GM04504 (cell line): ENCODE measurements around the gene UBE4A.

ENCODE experiments used
- DNase-seq: peaks from one replicate; pipeline ENCODE4 v3.0.0-alpha.2; 2012; ENCODE audit warnings: low read depth

Gene UBE4A

GRCh38 chr11:118341815-118342489 is 17.4 kb upstream of the UBE4A start:
- no peak for DNase-seq

- DNase-seq: no peak
Measured at GRCh38 chr11:118342503-118343161, 16.8 kb upstream of the UBE4A start, which contains the start of gene CD3D. CD3D (minus strand) TSS chr11:118342705; CDS start chr11:118342607, 98 bp downstream.

- DNase-seq: no peak
Measured at GRCh38 chr11:118343248-118343647, 16.2 kb upstream of the UBE4A start.

- no peak for DNase-seq
Measured at GRCh38 chr11:118343981-118344515, 15.4 kb upstream of the UBE4A start, which contains the start of gene CD3G. CD3G (plus strand) TSS chr11:118344344; CDS start chr11:118344424, 80 bp downstream.

- no peak for DNase-seq
Measured at GRCh38 chr11:118349475-118349874, 9.9 kb upstream of the UBE4A start.

- DNase-seq: no peak
Measured at GRCh38 chr11:118353084-118353710, 6.2 kb upstream of the UBE4A start.

GRCh38 chr11:118358071-118358470 is 1.3 kb upstream of the UBE4A start:
- no peak for DNase-seq

GRCh38 chr11:118364956-118365615 is 5.7 kb downstream of the UBE4A start:
- no peak for DNase-seq

GRCh38 chr11:118366287-118366686 is 6.9 kb downstream of the UBE4A start:
- no peak for DNase-seq

GRCh38 chr11:118370774-118371173 is 11.4 kb downstream of the UBE4A start:
- no peak for DNase-seq

- DNase-seq: no peak
Measured at GRCh38 chr11:118373263-118373662, 13.9 kb downstream of the UBE4A start.

- DNase-seq: no peak
Measured at GRCh38 chr11:118373871-118374270, 14.5 kb downstream of the UBE4A start.

GRCh38 chr11:118374729-118375128 is 15.3 kb downstream of the UBE4A start:
- DNase-seq: peak; percentile 61

GRCh38 chr11:118375978-118376377 is 16.6 kb downstream of the UBE4A start:
- DNase-seq: no peak

- DNase-seq: no peak
Measured at GRCh38 chr11:118379497-118379896, 20.1 kb downstream of the UBE4A start.

- DNase-seq: no peak
Measured at GRCh38 chr11:118380571-118380970, 21.2 kb downstream of the UBE4A start.

GRCh38 chr11:118382954-118383353 is 23.6 kb downstream of the UBE4A start:
- DNase-seq: no peak

GRCh38 chr11:118383657-118384056 is 24.3 kb downstream of the UBE4A start:
- DNase-seq: no peak

- DNase-seq: no peak
Measured at GRCh38 chr11:118396097-118396501, 36.7 kb downstream of the UBE4A start.

GRCh38 chr11:118397448-118397847 is 38.0 kb downstream of the UBE4A start:
- DNase-seq: no peak

GRCh38 chr11:118398791-118399559 is 39.6 kb downstream of the UBE4A start:
- no peak for DNase-seq
